GM19324 (cell line): ENCODE results near the gene CYP2W1.
"Not testable (repeated sequence)": the region's sequence is repeated elsewhere in the genome, so short reads cannot be mapped to it uniquely, and the experiment has no call there.

Experiments used
- ATAC-seq: cut with Tn5 transposase; IDR thresholded peaks from one replicate; pipeline ENCODE4 v1.9.1; 2021; ENCODE audit warnings: mild to moderate bottlenecking, moderate library complexity; ENCODE audit not compliant: unreplicated experiment, low FRiP score

The CYP2W1 gene

GRCh38 chr7:1024876-1025742, 42.1 kb downstream of the CYP2W1 start:
- no peak for ATAC-seq

GRCh38 chr7:1025743-1026581, 43.0 kb downstream of the CYP2W1 start:
- ATAC-seq: no peak

GRCh38 chr7:1026721-1027161, 43.8 kb downstream of the CYP2W1 start:
- ATAC-seq: no peak

GRCh38 chr7:1027242-1028043, 44.5 kb downstream of the CYP2W1 start:
- peak; percentile 2 for ATAC-seq

- peak; percentile 67 for ATAC-seq
These were observed 45.2 kb downstream of the CYP2W1 start for GRCh38 chr7:1028044-1028770.

GRCh38 chr7:1028775-1029636, 46.0 kb downstream of the CYP2W1 start:
- no peak for ATAC-seq

GRCh38 chr7:1029637-1030443, 46.9 kb downstream of the CYP2W1 start:
- ATAC-seq: no peak

GRCh38 chr7:1030444-1031070, 47.6 kb downstream of the CYP2W1 start:
- no peak for ATAC-seq

- ATAC-seq: no peak
These were observed 48.9 kb downstream of the CYP2W1 start for GRCh38 chr7:1031716-1032455.

GRCh38 chr7:1032536-1033181, 49.7 kb downstream of the CYP2W1 start:
- ATAC-seq: no peak

- ATAC-seq: no peak
These were observed 50.7 kb downstream of the CYP2W1 start for GRCh38 chr7:1033546-1034145.

GRCh38 chr7:1034769-1035168, 51.8 kb downstream of the CYP2W1 start:
- not testable (repeated sequence) for ATAC-seq

- not testable (repeated sequence) for ATAC-seq
These were observed 53.4 kb downstream of the CYP2W1 start for GRCh38 chr7:1036164-1036928.
